Keratinocyte (primary cell): Measurements from ENCODE around the gene MDM4. TPM values are rescaled to one million over a fixed set of nuclear protein-coding genes. Genes with fewer than 3 reads are reported as not detected.

Experiments
- DNase-seq: peaks from one replicate; pipeline ENCODE4 v3.0.0-alpha.2; 2011; ENCODE audit warnings: low read depth, missing footprints, low spot score
- FAIRE-seq: peaks from 2 replicates; lab custom pipeline; 2011; peaks lifted over from hg19 to GRCh38; lab: Jason Lieb, UNC
- H2AFZ ChIP-seq: 2 replicates; pipeline ENCODE4 v1.6.0; 2012; ENCODE audit warnings: low read length, control low read depth, inconsistent platforms; ENCODE audit not compliant: control insufficient read depth
- H3K27ac ChIP-seq: 2 replicates; pipeline ENCODE4 v1.5.1; 2011; ENCODE audit warnings: low read length; ENCODE audit not compliant: control insufficient read depth, insufficient read depth
- H3K27me3 ChIP-seq: 3 replicates; pipeline ENCODE4 v1.6.0; 2011; ENCODE audit warnings: low read length; ENCODE audit not compliant: control insufficient read depth, insufficient read depth; ENCODE audit errors: extremely low read depth
- H3K36me3 ChIP-seq, 2 experiments: 2 replicates in 1 of 2; 3 replicates in 1 of 2; pipeline ENCODE4 v1.5.1; 2011; ENCODE audit warnings: low read length in 2 of 2, mild to moderate bottlenecking in 1 of 2; ENCODE audit not compliant: control insufficient read depth in 2 of 2, insufficient read depth in 2 of 2; ENCODE audit errors: extremely low read depth in 1 of 2
- H3K4me1 ChIP-seq: 3 replicates; pipeline ENCODE4 v1.5.1; 2011; ENCODE audit warnings: low read length; ENCODE audit not compliant: control insufficient read depth, insufficient read depth; ENCODE audit errors: extremely low read depth
- H3K4me2 ChIP-seq: 3 replicates; pipeline ENCODE4 v1.6.0; 2011; ENCODE audit warnings: low read depth, low read length; ENCODE audit not compliant: control insufficient read depth, insufficient read depth; ENCODE audit errors: extremely low read depth
- H3K4me3 ChIP-seq, 3 experiments: fragments of 200-600 bp in 1 of 3; sonication (generic) in 1 of 3; 2 replicates in 2 of 3; 3 replicates in 1 of 3; pipeline ENCODE4 v1.5.1; 2011 to 2016; ENCODE audit warnings: low read length in 3 of 3, mild to moderate bottlenecking in 3 of 3, control low read depth in 2 of 3, inconsistent platforms in 1 of 3, low read depth in 1 of 3, mixed read lengths in 1 of 3, mixed run types in 1 of 3, moderate library complexity in 1 of 3; ENCODE audit not compliant: control insufficient read depth in 2 of 3, insufficient read depth in 2 of 3; ENCODE audit errors: extremely low read depth in 1 of 3
- H3K79me2 ChIP-seq: 2 replicates; pipeline ENCODE4 v1.6.0; 2012; ENCODE audit warnings: low read length; ENCODE audit not compliant: control insufficient read depth, insufficient read depth
- H3K9ac ChIP-seq: 3 replicates; pipeline ENCODE4 v1.6.0; 2011; ENCODE audit warnings: low read length; ENCODE audit not compliant: control insufficient read depth, insufficient read depth; ENCODE audit errors: extremely low read depth
- H3K9me1 ChIP-seq: 3 replicates; pipeline ENCODE4 v1.6.0; 2011; ENCODE audit warnings: low read length; ENCODE audit not compliant: control insufficient read depth, insufficient read depth; ENCODE audit errors: extremely low read depth
- H3K9me3 ChIP-seq: 2 replicates; pipeline ENCODE4 v1.5.1; 2012; ENCODE audit warnings: low read depth, low read length; ENCODE audit not compliant: control insufficient read depth
- H4K20me1 ChIP-seq: 3 replicates; pipeline ENCODE4 v1.6.0; 2011; ENCODE audit warnings: low read length; ENCODE audit not compliant: control insufficient read depth, insufficient read depth; ENCODE audit errors: extremely low read depth
- EZH2 ChIP-seq: IDR thresholded peaks from one replicate; pipeline ENCODE4 v1.6.1; 2012; ENCODE audit warnings: inconsistent platforms, mild to moderate bottlenecking, low read length, moderate library complexity
- dilution Hi-C: fragments of 300-500 bp; cut with MboI; formaldehyde crosslinking; loops from one replicate; pipeline ENCODE4 v1.7.0; 2020; ENCODE audit warnings: low sequenced_read_pairs; ENCODE audit not compliant: extremely low pct_ligation_motif_present
- polyA plus RNA-seq, 5 experiments: library from polyadenylated mRNA; depleted of rRNA in 3 of 5; stranded (reverse) in 3 of 5; stranded (forward) in 1 of 5; unstranded in 1 of 5; fragments of >200 nt; gene quantifications; 1 replicate in 1 of 5; 2 replicates in 3 of 5; 3 replicates in 1 of 5; pipeline versions ENCODE4 v1.2.1 to v1.2.3, GENCODE V29; 2011 to 2012; ENCODE audit warnings: missing spikeins in 2 of 5, low read depth in 1 of 5, low replicate concordance in 1 of 5
- TF ChIP-seq, protein P1 (sequence below), 3 experiments: IDR thresholded peaks in 1 of 3; conservative IDR thresholded peaks in 1 of 3; optimal IDR thresholded peaks in 1 of 3; 2 replicates in 2 of 3; 3 replicates in 1 of 3; pipeline versions ENCODE3 to v1.5.1; 2011; ENCODE audit warnings: low read length in 3 of 3, mild to moderate bottlenecking in 3 of 3, moderate library complexity in 2 of 3, control low read depth in 1 of 3, inconsistent platforms in 1 of 3; ENCODE audit not compliant: insufficient read depth in 2 of 3; ENCODE audit errors: extremely low read depth in 1 of 3

MDM4 gene
- polyA plus RNA-seq, 1 donor (not counting 4 experiments of a cell fraction or from before 2014, with no cell fraction given), result 17.8 TPM

GRCh38 chr1:204574016-204574864, 58.0 kb downstream of the MDM4 start:
- no peak overlapping the region for H3K4me2 ChIP-seq
- FAIRE-seq, result no peak

GRCh38 chr1:204574865-204575163, 58.6 kb downstream of the MDM4 start:
- H3K36me3 ChIP-seq, result no peaks in the 10 kb centered on the region
- dilution Hi-C loops, result no loop called here
- no peaks in the 10 kb centered on the region for H4K20me1 ChIP-seq
- H3K4me3 ChIP-seq, result no peak overlapping the region
- no peak for FAIRE-seq
- peaks cover 14% of the 10 kb centered on the region for H3K4me1 ChIP-seq
- no peak overlapping the region for H3K9ac ChIP-seq
- no peaks in the 10 kb centered on the region for H3K27me3 ChIP-seq
- no peak overlapping the region for H3K27ac ChIP-seq
- DNase-seq, result no peak
- H3K4me2 ChIP-seq, result no peak overlapping the region
- TF ChIP-seq, protein P1, sequence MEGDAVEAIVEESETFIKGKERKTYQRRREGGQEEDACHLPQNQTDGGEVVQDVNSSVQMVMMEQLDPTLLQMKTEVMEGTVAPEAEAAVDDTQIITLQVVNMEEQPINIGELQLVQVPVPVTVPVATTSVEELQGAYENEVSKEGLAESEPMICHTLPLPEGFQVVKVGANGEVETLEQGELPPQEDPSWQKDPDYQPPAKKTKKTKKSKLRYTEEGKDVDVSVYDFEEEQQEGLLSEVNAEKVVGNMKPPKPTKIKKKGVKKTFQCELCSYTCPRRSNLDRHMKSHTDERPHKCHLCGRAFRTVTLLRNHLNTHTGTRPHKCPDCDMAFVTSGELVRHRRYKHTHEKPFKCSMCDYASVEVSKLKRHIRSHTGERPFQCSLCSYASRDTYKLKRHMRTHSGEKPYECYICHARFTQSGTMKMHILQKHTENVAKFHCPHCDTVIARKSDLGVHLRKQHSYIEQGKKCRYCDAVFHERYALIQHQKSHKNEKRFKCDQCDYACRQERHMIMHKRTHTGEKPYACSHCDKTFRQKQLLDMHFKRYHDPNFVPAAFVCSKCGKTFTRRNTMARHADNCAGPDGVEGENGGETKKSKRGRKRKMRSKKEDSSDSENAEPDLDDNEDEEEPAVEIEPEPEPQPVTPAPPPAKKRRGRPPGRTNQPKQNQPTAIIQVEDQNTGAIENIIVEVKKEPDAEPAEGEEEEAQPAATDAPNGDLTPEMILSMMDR (optimal IDR thresholded peaks at IDR 0.05 in 1 of 3, IDR thresholded peaks at IDR 0.05 in 1 of 3, conservative IDR thresholded peaks at IDR 0.05 in 1 of 3; ENCODE audit: extremely low read depth in 1 of 3, insufficient read depth in 2 of 3, low read length in 3 of 3), result no peak
- no peak for TF ChIP-seq EZH2
- no peaks in the 10 kb centered on the region for H3K9me1 ChIP-seq
- H2AFZ ChIP-seq, result no peak overlapping the region
- peaks cover 2% of the 10 kb centered on the region for H3K9me3 ChIP-seq
- no peaks in the 10 kb centered on the region for H3K79me2 ChIP-seq

More at GRCh38 chr1:204574016-204574864, 58.0 kb downstream of the MDM4 start:
- Histone ChIP-seq H3K4me1 (peaks cover 14% of the 10 kb centered on the region), H3K36me3 (peaks cover 0 to 2% of the 10 kb centered on the region in 2 experiments), H2AFZ (no peak overlapping the region), H3K9me1 (no peaks in the 10 kb centered on the region), H4K20me1 (no peaks in the 10 kb centered on the region), H3K9me3 (peaks cover 2% of the 10 kb centered on the region), H3K27ac (no peak overlapping the region), H3K27me3 (no peaks in the 10 kb centered on the region), H3K79me2 (no peaks in the 10 kb centered on the region), H3K4me3 (no peak overlapping the region), H3K9ac (no peak overlapping the region)
- no peak for TF ChIP-seq EZH2
- TF ChIP-seq, protein P1 (optimal IDR thresholded peaks at IDR 0.05 in 1 of 3, IDR thresholded peaks at IDR 0.05 in 1 of 3, conservative IDR thresholded peaks at IDR 0.05 in 1 of 3; ENCODE audit: extremely low read depth in 1 of 3, insufficient read depth in 2 of 3, low read length in 3 of 3), result no peak
- no peak for DNase-seq
- dilution Hi-C loops, result no loop called here
